ENCODE data around the gene NEUROG1. TPM values are rescaled to one million over a fixed set of nuclear protein-coding genes. Genes with fewer than 3 reads are reported as not detected.

Gene NEUROG1
- total and polyA plus RNA-seq, 4 donors, result not detected

GRCh38 chr5:135556620-135557019, 20.9 kb upstream of the NEUROG1 start:
- Histone ChIP-seq H3K9me3 (ENCODE audit: control insufficient read depth, low read length) (no peaks in the 10 kb centered on the region), H3K4me3 (ENCODE audit: low read length in 2 of 2) (no peak overlapping the region), H3K27ac (ENCODE audit: low read depth in 1 of 2, low read length in 2 of 2) (no peak overlapping the region), H3K36me3 (ENCODE audit: control insufficient read depth in 1 of 2, insufficient read depth in 2 of 2, low read length in 1 of 2) (no peaks in the 10 kb centered on the region), H3K4me1 (ENCODE audit: control insufficient read depth in 1 of 2, insufficient read depth in 2 of 2, low read length in 2 of 2) (no peaks in the 10 kb centered on the region), H3K27me3 (ENCODE audit: control insufficient read depth in 1 of 2, insufficient read depth in 2 of 2, low read length in 1 of 2) (no peaks in the 10 kb centered on the region)
- ATAC-seq (ENCODE audit: low FRiP score), result no peak
- WGBS, 2 donors, result 77 to 79% methylated on average over 7 of the region's 7 CpGs
- no peak for DNase-seq
- intact Hi-C loops (cut with DNase I), result no loop called here

- Histone ChIP-seq H3K9me3 (ENCODE audit: control insufficient read depth, low read length) (no peaks in the 10 kb centered on the region), H3K4me3 (ENCODE audit: low read length in 2 of 2) (no peak overlapping the region), H3K27me3 (ENCODE audit: control insufficient read depth in 1 of 2, insufficient read depth in 2 of 2, low read length in 1 of 2) (no peaks in the 10 kb centered on the region), H3K36me3 (ENCODE audit: control insufficient read depth in 1 of 2, insufficient read depth in 2 of 2, low read length in 1 of 2) (no peaks in the 10 kb centered on the region), H3K27ac (ENCODE audit: low read depth in 1 of 2, low read length in 2 of 2) (no peak overlapping the region), H3K4me1 (ENCODE audit: control insufficient read depth in 1 of 2, insufficient read depth in 2 of 2, low read length in 2 of 2) (no peaks in the 10 kb centered on the region)
- ATAC-seq (ENCODE audit: low FRiP score) (no peak), DNase-seq (no peak)
- WGBS, 2 donors, result 82 to 86% methylated on average over 2 of the region's 2 CpGs
- intact Hi-C loops (cut with DNase I), result no loop called here
Measured at GRCh38 chr5:135555530-135555929, 19.8 kb upstream of the NEUROG1 start.

GRCh38 chr5:135553688-135554462, 18.1 kb upstream of the NEUROG1 start:
- DNase-seq (no peak), ATAC-seq (ENCODE audit: low FRiP score) (no peak)
- intact Hi-C loops (cut with DNase I), result loop anchor here in 1 of 2 donors (2.0 kb wide), 1 partner anchor 87 kb away; no protein-coding TSS in a partner anchor
- no peaks in the 10 kb centered on the region for H3K9me3 ChIP-seq (ENCODE audit: control insufficient read depth, low read length)
- no peaks in the 10 kb centered on the region for H3K27me3 ChIP-seq (ENCODE audit: control insufficient read depth in 1 of 2, insufficient read depth in 2 of 2, low read length in 1 of 2)
- no peak overlapping the region for H3K27ac ChIP-seq (ENCODE audit: low read depth in 1 of 2, low read length in 2 of 2)
- H3K4me1 ChIP-seq (ENCODE audit: control insufficient read depth in 1 of 2, insufficient read depth in 2 of 2, low read length in 2 of 2), result no peaks in the 10 kb centered on the region
- H3K4me3 ChIP-seq (ENCODE audit: low read length in 2 of 2), result no peak overlapping the region
- WGBS, 2 donors, result 13 to 18% methylated on average over 8 of the region's 8 CpGs
- H3K36me3 ChIP-seq (ENCODE audit: control insufficient read depth in 1 of 2, insufficient read depth in 2 of 2, low read length in 1 of 2), result no peaks in the 10 kb centered on the region

GRCh38 chr5:135551593-135552447, 16.1 kb upstream of the NEUROG1 start:
- 31 to 33% methylated on average over 15 of the region's 15 CpGs for WGBS, 2 donors
- no peaks in the 10 kb centered on the region for H3K9me3 ChIP-seq (ENCODE audit: control insufficient read depth, low read length)
- no peaks in the 10 kb centered on the region for H3K36me3 ChIP-seq (ENCODE audit: control insufficient read depth in 1 of 2, insufficient read depth in 2 of 2, low read length in 1 of 2)

GRCh38 chr5:135549413-135549812, 13.6 kb upstream of the NEUROG1 start:
- DNase-seq, result no peak
- H3K36me3 ChIP-seq (ENCODE audit: control insufficient read depth in 1 of 2, insufficient read depth in 2 of 2, low read length in 1 of 2), result no peaks in the 10 kb centered on the region
- WGBS, 2 donors, result 29 to 39% methylated on average over 4 of the region's 4 CpGs
- H3K9me3 ChIP-seq (ENCODE audit: control insufficient read depth, low read length), result no peaks in the 10 kb centered on the region
- no peak overlapping the region for H3K4me3 ChIP-seq (ENCODE audit: low read length in 2 of 2)
- peaks cover 0 to 1% of the 10 kb centered on the region in 2 donors for H3K27me3 ChIP-seq (ENCODE audit: control insufficient read depth in 1 of 2, insufficient read depth in 2 of 2, low read length in 1 of 2)
- H3K4me1 ChIP-seq (ENCODE audit: control insufficient read depth in 1 of 2, insufficient read depth in 2 of 2, low read length in 2 of 2), result no peaks in the 10 kb centered on the region
- no peak overlapping the region for H3K27ac ChIP-seq (ENCODE audit: low read depth in 1 of 2, low read length in 2 of 2)
- intact Hi-C loops (cut with DNase I), result no loop called here
- no peak for ATAC-seq (ENCODE audit: low FRiP score)

More at GRCh38 chr5:135551593-135552447, 16.1 kb upstream of the NEUROG1 start:
- intact Hi-C loops (cut with DNase I), result loop anchor here (1.0 to 2.0 kb wide), 2 partner anchors 85 to 86 kb away; no protein-coding TSS in a partner anchor
- Histone ChIP-seq H3K4me3 (ENCODE audit: low read length in 2 of 2) (no peak overlapping the region), H3K27me3 (ENCODE audit: control insufficient read depth in 1 of 2, insufficient read depth in 2 of 2, low read length in 1 of 2) (peaks cover 0 to 1% of the 10 kb centered on the region in 2 donors), H3K4me1 (ENCODE audit: control insufficient read depth in 1 of 2, insufficient read depth in 2 of 2, low read length in 2 of 2) (no peaks in the 10 kb centered on the region), H3K27ac (ENCODE audit: low read depth in 1 of 2, low read length in 2 of 2) (no peak overlapping the region)
- DNase-seq (peak in 1 of 2 donors; percentile 68), ATAC-seq (ENCODE audit: low FRiP score) (peak; percentile 78)

- H3K27me3 ChIP-seq (ENCODE audit: control insufficient read depth in 1 of 2, insufficient read depth in 2 of 2, low read length in 1 of 2), result peaks cover 0 to 1% of the 10 kb centered on the region in 2 donors
- ATAC-seq (ENCODE audit: low FRiP score), result no peak
Measured at GRCh38 chr5:135547590-135548254, 12.0 kb upstream of the NEUROG1 start.

GRCh38 chr5:135546912-135547311, 11.1 kb upstream of the NEUROG1 start:
- ATAC-seq (ENCODE audit: low FRiP score) (no peak), DNase-seq (no peak)
- Histone ChIP-seq H3K27ac (ENCODE audit: low read depth in 1 of 2, low read length in 2 of 2) (no peak overlapping the region), H3K4me1 (ENCODE audit: control insufficient read depth in 1 of 2, insufficient read depth in 2 of 2, low read length in 2 of 2) (no peaks in the 10 kb centered on the region), H3K9me3 (ENCODE audit: control insufficient read depth, low read length) (no peaks in the 10 kb centered on the region), H3K27me3 (ENCODE audit: control insufficient read depth in 1 of 2, insufficient read depth in 2 of 2, low read length in 1 of 2) (peaks cover 0 to 1% of the 10 kb centered on the region in 2 donors), H3K36me3 (ENCODE audit: control insufficient read depth in 1 of 2, insufficient read depth in 2 of 2, low read length in 1 of 2) (no peaks in the 10 kb centered on the region), H3K4me3 (ENCODE audit: low read length in 2 of 2) (no peak overlapping the region)
- WGBS, 2 donors, result 52 to 63% methylated on average over 4 of the region's 4 CpGs
- intact Hi-C loops (cut with DNase I), result no loop called here

More at GRCh38 chr5:135547590-135548254, 12.0 kb upstream of the NEUROG1 start:
- no peak for DNase-seq
- Histone ChIP-seq H3K27ac (ENCODE audit: low read depth in 1 of 2, low read length in 2 of 2) (no peak overlapping the region), H3K4me3 (ENCODE audit: low read length in 2 of 2) (no peak overlapping the region), H3K9me3 (ENCODE audit: control insufficient read depth, low read length) (no peaks in the 10 kb centered on the region), H3K36me3 (ENCODE audit: control insufficient read depth in 1 of 2, insufficient read depth in 2 of 2, low read length in 1 of 2) (no peaks in the 10 kb centered on the region), H3K4me1 (ENCODE audit: control insufficient read depth in 1 of 2, insufficient read depth in 2 of 2, low read length in 2 of 2) (no peaks in the 10 kb centered on the region)
- WGBS, 2 donors, result 58 to 61% methylated on average over 8 of the region's 8 CpGs
- intact Hi-C loops (cut with DNase I), result no loop called here

- Histone ChIP-seq H3K36me3 (ENCODE audit: control insufficient read depth in 1 of 2, insufficient read depth in 2 of 2, low read length in 1 of 2) (no peaks in the 10 kb centered on the region), H3K4me1 (ENCODE audit: control insufficient read depth in 1 of 2, insufficient read depth in 2 of 2, low read length in 2 of 2) (no peaks in the 10 kb centered on the region), H3K27ac (ENCODE audit: low read depth in 1 of 2, low read length in 2 of 2) (no peak overlapping the region), H3K4me3 (ENCODE audit: low read length in 2 of 2) (no peak overlapping the region), H3K9me3 (ENCODE audit: control insufficient read depth, low read length) (no peaks in the 10 kb centered on the region), H3K27me3 (ENCODE audit: control insufficient read depth in 1 of 2, insufficient read depth in 2 of 2, low read length in 1 of 2) (peaks cover 0 to 1% of the 10 kb centered on the region in 2 donors)
- no peak for ATAC-seq (ENCODE audit: low FRiP score)
- DNase-seq, result no peak
- intact Hi-C loops (cut with DNase I), result no loop called here
- 76 to 80% methylated on average over 12 of the region's 12 CpGs for WGBS, 2 donors
Measured at GRCh38 chr5:135546101-135546500, 10.3 kb upstream of the NEUROG1 start.

All from aorta (tissue), 5 donors.